ENCODE data around the gene C2CD4A.

Gene C2CD4A

DNA sequence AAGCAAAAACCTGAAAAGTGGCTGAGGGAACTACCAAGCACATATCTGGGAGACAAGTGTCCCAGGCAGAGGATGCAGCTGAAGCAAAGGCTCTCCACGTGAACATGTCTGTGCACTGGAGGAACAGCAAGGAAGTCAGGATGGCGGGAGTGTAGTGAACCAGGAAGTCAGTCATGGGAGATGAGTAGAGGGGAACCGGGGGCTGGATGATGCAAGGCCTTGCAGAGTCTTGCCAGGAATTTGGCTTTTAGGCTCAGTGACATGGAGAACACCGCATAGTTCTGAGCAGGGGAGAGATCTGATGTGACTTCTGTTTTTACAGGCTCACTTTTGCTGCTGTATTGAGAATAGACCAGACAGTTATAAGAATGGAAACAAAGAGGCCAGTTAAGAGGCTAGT lies 19.0 kb downstream of the C2CD4A start:
- WGBS (ENCODE audit: insufficient coverage) = 75% methylated on average over 4 of the region's 4 CpGs
- Histone ChIP-seq H3K9me3 (ENCODE audit: control extremely low read depth in 1 of 5, control insufficient read depth in 4 of 5, insufficient read depth in 2 of 5, low read depth in 1 of 5, low read length in 4 of 5) (peaks cover 0 to 9% (median 3%) of the 10 kb centered on the region in 5 experiments), H3K36me3 (ENCODE audit: control insufficient read depth in 4 of 4, insufficient read depth in 4 of 4, low read length in 3 of 4) (no peaks in the 10 kb centered on the region), H3K4me3 (ENCODE audit: control insufficient read depth in 1 of 7, extremely low read depth in 1 of 7, insufficient read depth in 4 of 7, low read depth in 2 of 7, low read length in 6 of 7) (no peak overlapping the region), H3K4me1 (ENCODE audit: control extremely low read depth in 1 of 4, control insufficient read depth in 4 of 4, insufficient read depth in 4 of 4, low read length in 3 of 4) (no peaks in the 10 kb centered on the region), H3K27me3 (replicated peaks in 2 of 5; ENCODE audit: control insufficient read depth in 4 of 5, insufficient read depth in 5 of 5, low read length in 4 of 5) (no peaks in the 10 kb centered on the region), H3K27ac (ENCODE audit: insufficient read depth in 1 of 2, low read depth in 1 of 2, low read length in 2 of 2, poor library complexity in 1 of 2, severe bottlenecking in 2 of 2) (no peak overlapping the region)
- DNase-seq = no peak
- CTCF ChIA-PET = no interaction called here
- POLR2A ChIA-PET = no interaction called here

DNA sequence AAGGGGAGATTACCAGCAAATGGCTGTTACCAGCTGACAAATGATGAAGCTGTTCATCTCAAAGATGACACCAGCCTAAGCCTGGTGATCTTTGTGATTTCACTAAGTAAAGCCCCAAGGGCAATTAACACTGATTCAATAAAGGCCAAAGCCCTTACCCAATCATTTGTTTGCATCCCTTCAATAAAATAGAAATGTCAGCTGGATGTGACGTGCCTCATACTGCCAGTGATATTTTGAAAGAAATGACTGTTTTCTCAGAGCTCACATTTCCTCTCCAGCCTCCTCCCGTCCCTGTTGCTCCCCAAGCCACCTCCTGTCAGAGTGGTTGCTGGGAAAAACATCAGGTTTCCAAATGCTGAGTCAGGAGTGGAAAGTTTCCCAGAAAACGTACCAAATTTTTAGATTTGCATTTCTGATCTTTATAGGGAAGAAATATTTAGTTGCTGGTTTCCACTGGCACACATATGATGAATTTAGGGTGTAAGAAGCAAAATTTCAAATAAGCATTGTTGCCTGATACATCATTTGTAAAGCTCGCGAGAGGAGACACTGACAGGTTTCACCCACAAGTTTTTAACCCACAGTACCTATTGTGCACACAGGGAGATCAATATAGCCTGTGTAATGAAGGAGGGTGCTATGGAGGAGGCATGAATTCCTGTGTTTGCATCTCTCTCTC lies 21.0 kb downstream of the C2CD4A start:
- CTCF ChIA-PET = interaction anchor here (2.3 kb wide), 1 partner anchor 24 kb away, joined by 5 read pairs; no protein-coding TSS in a partner anchor
- peaks cover 0 to 9% (median 3%) of the 10 kb centered on the region in 5 experiments for H3K9me3 ChIP-seq (ENCODE audit: control extremely low read depth in 1 of 5, control insufficient read depth in 4 of 5, insufficient read depth in 2 of 5, low read depth in 1 of 5, low read length in 4 of 5)
- H3K27ac ChIP-seq (ENCODE audit: insufficient read depth in 1 of 2, low read depth in 1 of 2, low read length in 2 of 2, poor library complexity in 1 of 2, severe bottlenecking in 2 of 2) = no peak overlapping the region
- POLR2A ChIA-PET = interaction anchor here (0.7 kb wide), 1 partner anchor 36 kb away, joined by 3 read pairs; no protein-coding TSS in a partner anchor
- no peaks in the 10 kb centered on the region for H3K36me3 ChIP-seq (ENCODE audit: control insufficient read depth in 4 of 4, insufficient read depth in 4 of 4, low read length in 3 of 4)
- H3K27me3 ChIP-seq (replicated peaks in 2 of 5; ENCODE audit: control insufficient read depth in 4 of 5, insufficient read depth in 5 of 5, low read length in 4 of 5) = no peaks in the 10 kb centered on the region
- H3K4me1 ChIP-seq (ENCODE audit: control extremely low read depth in 1 of 4, control insufficient read depth in 4 of 4, insufficient read depth in 4 of 4, low read length in 3 of 4) = no peaks in the 10 kb centered on the region
- no peak for DNase-seq
- 10% methylated on average over 3 of the region's 5 CpGs for WGBS (ENCODE audit: insufficient coverage)
- H3K4me3 ChIP-seq (ENCODE audit: control insufficient read depth in 1 of 7, extremely low read depth in 1 of 7, insufficient read depth in 4 of 7, low read depth in 2 of 7, low read length in 6 of 7) = no peak overlapping the region

DNA sequence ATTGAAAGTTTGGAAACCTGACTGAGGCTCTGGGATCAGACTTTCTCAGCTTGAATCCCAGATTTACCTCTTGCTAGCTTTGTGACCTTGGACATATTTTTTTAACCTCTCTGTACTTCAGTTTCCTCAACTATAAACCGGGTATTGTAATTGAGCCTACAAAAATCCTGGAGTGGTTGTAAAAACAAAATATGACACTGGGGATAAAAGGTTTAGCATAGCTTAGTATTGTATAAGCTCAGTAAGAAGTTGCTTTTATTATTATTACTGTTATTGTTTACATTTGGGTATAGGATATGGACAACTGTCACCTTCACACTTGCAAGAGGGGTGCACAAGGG lies 21.5 kb downstream of the C2CD4A start:
- no peak for DNase-seq
- no peak overlapping the region for H3K27ac ChIP-seq (ENCODE audit: insufficient read depth in 1 of 2, low read depth in 1 of 2, low read length in 2 of 2, poor library complexity in 1 of 2, severe bottlenecking in 2 of 2)
- POLR2A ChIA-PET = interaction anchor here (0.7 kb wide), 1 partner anchor 37 kb away, joined by 3 read pairs; no protein-coding TSS in a partner anchor
- WGBS (ENCODE audit: insufficient coverage) = no CpG with 5 or more reads among the region's 1 CpG
- no peaks in the 10 kb centered on the region for H3K4me1 ChIP-seq (ENCODE audit: control extremely low read depth in 1 of 4, control insufficient read depth in 4 of 4, insufficient read depth in 4 of 4, low read length in 3 of 4)
- H3K4me3 ChIP-seq (ENCODE audit: control insufficient read depth in 1 of 7, extremely low read depth in 1 of 7, insufficient read depth in 4 of 7, low read depth in 2 of 7, low read length in 6 of 7) = no peak overlapping the region
- H3K9me3 ChIP-seq (ENCODE audit: control extremely low read depth in 1 of 5, control insufficient read depth in 4 of 5, insufficient read depth in 2 of 5, low read depth in 1 of 5, low read length in 4 of 5) = peaks cover 0 to 6% (median 3%) of the 10 kb centered on the region in 5 experiments
- no peaks in the 10 kb centered on the region for H3K36me3 ChIP-seq (ENCODE audit: control insufficient read depth in 4 of 4, insufficient read depth in 4 of 4, low read length in 3 of 4)
- CTCF ChIA-PET = interaction anchor here (1.4 to 2.3 kb wide), 2 partner anchors 11 to 25 kb away, joined by 3 to 5 read pairs; no protein-coding TSS in a partner anchor
- H3K27me3 ChIP-seq (replicated peaks in 2 of 5; ENCODE audit: control insufficient read depth in 4 of 5, insufficient read depth in 5 of 5, low read length in 4 of 5) = no peaks in the 10 kb centered on the region

DNA sequence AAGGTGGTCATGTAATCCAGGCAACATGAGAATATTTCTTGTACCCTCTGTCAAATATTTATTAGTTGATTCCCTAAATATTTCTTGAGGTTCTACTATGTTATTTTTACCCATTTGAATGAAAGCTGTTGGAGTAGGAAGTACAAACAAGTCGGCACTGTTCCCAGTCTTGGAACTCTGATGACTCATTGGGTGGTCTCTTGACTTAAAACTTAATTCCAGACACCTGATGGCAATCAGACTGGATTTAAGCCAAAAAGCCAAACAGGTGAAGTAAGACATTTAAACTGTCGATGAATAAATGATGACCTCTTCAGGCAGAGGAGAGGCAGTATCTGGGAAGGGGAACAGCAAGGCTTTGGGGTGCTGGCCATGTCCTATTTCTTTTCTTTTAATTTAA lies 22.8 kb downstream of the C2CD4A start:
- H3K27me3 ChIP-seq (replicated peaks in 2 of 5; ENCODE audit: control insufficient read depth in 4 of 5, insufficient read depth in 5 of 5, low read length in 4 of 5) = no peaks in the 10 kb centered on the region
- no peak for DNase-seq
- ChIA-PET POLR2A (no interaction called here), CTCF (interaction anchor here (1.4 to 2.3 kb wide), 2 partner anchors 10 to 26 kb away, joined by 3 to 5 read pairs; no protein-coding TSS in a partner anchor)
- no peaks in the 10 kb centered on the region for H3K36me3 ChIP-seq (ENCODE audit: control insufficient read depth in 4 of 4, insufficient read depth in 4 of 4, low read length in 3 of 4)
- H3K27ac ChIP-seq (ENCODE audit: insufficient read depth in 1 of 2, low read depth in 1 of 2, low read length in 2 of 2, poor library complexity in 1 of 2, severe bottlenecking in 2 of 2) = no peak overlapping the region
- no peaks in the 10 kb centered on the region for H3K9me3 ChIP-seq (ENCODE audit: control extremely low read depth in 1 of 5, control insufficient read depth in 4 of 5, insufficient read depth in 2 of 5, low read depth in 1 of 5, low read length in 4 of 5)
- H3K4me3 ChIP-seq (ENCODE audit: control insufficient read depth in 1 of 7, extremely low read depth in 1 of 7, insufficient read depth in 4 of 7, low read depth in 2 of 7, low read length in 6 of 7) = no peak overlapping the region
- no peaks in the 10 kb centered on the region for H3K4me1 ChIP-seq (ENCODE audit: control extremely low read depth in 1 of 4, control insufficient read depth in 4 of 4, insufficient read depth in 4 of 4, low read length in 3 of 4)
- WGBS (ENCODE audit: insufficient coverage) = 100% methylated on average over 1 of the region's 2 CpGs

DNA sequence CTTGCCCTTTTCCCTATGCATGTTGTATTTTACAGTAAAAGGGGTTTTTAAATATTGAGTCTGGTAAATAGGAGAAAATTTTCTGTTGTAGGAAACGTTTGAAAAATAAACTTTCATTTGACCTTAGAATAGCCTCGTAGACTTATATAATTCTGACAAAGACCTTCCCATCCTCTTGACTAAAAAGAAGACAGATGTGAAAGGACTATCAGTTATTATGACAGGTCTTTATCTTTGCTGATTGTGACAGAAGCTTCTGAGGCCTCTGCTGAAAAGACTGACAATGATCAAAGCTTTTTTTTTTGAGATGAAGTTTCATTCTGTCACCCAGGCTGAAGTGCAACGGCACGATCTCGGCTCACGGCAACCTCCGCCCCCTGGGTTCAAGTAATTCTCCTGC lies 24.2 kb downstream of the C2CD4A start:
- Histone ChIP-seq H3K27ac (ENCODE audit: insufficient read depth in 1 of 2, low read depth in 1 of 2, low read length in 2 of 2, poor library complexity in 1 of 2, severe bottlenecking in 2 of 2) (no peak overlapping the region), H3K36me3 (ENCODE audit: control insufficient read depth in 4 of 4, insufficient read depth in 4 of 4, low read length in 3 of 4) (no peaks in the 10 kb centered on the region), H3K9me3 (ENCODE audit: control extremely low read depth in 1 of 5, control insufficient read depth in 4 of 5, insufficient read depth in 2 of 5, low read depth in 1 of 5, low read length in 4 of 5) (no peaks in the 10 kb centered on the region), H3K27me3 (replicated peaks in 2 of 5; ENCODE audit: control insufficient read depth in 4 of 5, insufficient read depth in 5 of 5, low read length in 4 of 5) (no peaks in the 10 kb centered on the region), H3K4me3 (ENCODE audit: control insufficient read depth in 1 of 7, extremely low read depth in 1 of 7, insufficient read depth in 4 of 7, low read depth in 2 of 7, low read length in 6 of 7) (no peak overlapping the region), H3K4me1 (ENCODE audit: control extremely low read depth in 1 of 4, control insufficient read depth in 4 of 4, insufficient read depth in 4 of 4, low read length in 3 of 4) (no peaks in the 10 kb centered on the region)
- ChIA-PET POLR2A (no interaction called here), CTCF (interaction anchor here (1.4 kb wide), 1 partner anchor 12 kb away, joined by 4 read pairs; no protein-coding TSS in a partner anchor)
- WGBS (ENCODE audit: insufficient coverage) = 97% methylated on average over 5 of the region's 7 CpGs
- no peak for DNase-seq

DNA sequence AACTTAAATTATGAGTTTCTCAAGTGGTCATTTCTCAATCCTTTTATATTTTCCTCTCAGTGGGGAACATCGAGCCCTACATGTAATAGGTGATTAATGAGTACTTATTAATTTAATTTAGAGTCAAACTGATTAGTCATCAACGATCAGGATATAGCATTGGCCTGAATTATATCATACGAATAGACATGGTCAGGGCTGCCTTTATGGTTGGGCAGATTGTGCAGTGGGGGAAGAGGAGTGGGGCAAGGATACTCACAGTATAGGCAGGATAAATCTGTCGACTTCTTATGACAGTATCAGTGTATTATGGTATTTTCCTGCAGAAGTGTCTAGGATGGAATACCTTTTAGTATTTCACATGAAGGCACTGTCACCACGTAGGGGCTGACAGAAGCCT lies 27.0 kb downstream of the C2CD4A start:
- H3K4me1 ChIP-seq (ENCODE audit: control extremely low read depth in 1 of 4, control insufficient read depth in 4 of 4, insufficient read depth in 4 of 4, low read length in 3 of 4) = no peaks in the 10 kb centered on the region
- 94% methylated on average over 3 of the region's 5 CpGs for WGBS (ENCODE audit: insufficient coverage)
- no peak for DNase-seq
- H3K4me3 ChIP-seq (ENCODE audit: control insufficient read depth in 1 of 7, extremely low read depth in 1 of 7, insufficient read depth in 4 of 7, low read depth in 2 of 7, low read length in 6 of 7) = no peak overlapping the region
- no peaks in the 10 kb centered on the region for H3K9me3 ChIP-seq (ENCODE audit: control extremely low read depth in 1 of 5, control insufficient read depth in 4 of 5, insufficient read depth in 2 of 5, low read depth in 1 of 5, low read length in 4 of 5)
- POLR2A ChIA-PET = no interaction called here
- no peaks in the 10 kb centered on the region for H3K36me3 ChIP-seq (ENCODE audit: control insufficient read depth in 4 of 4, insufficient read depth in 4 of 4, low read length in 3 of 4)
- H3K27ac ChIP-seq (ENCODE audit: insufficient read depth in 1 of 2, low read depth in 1 of 2, low read length in 2 of 2, poor library complexity in 1 of 2, severe bottlenecking in 2 of 2) = no peak overlapping the region
- peaks cover 0 to 3% (median 0%) of the 10 kb centered on the region in 5 experiments for H3K27me3 ChIP-seq (replicated peaks in 2 of 5; ENCODE audit: control insufficient read depth in 4 of 5, insufficient read depth in 5 of 5, low read length in 4 of 5)
- CTCF ChIA-PET = interaction anchor here (0.9 kb wide), 1 partner anchor 18 kb away, joined by 3 read pairs; no protein-coding TSS in a partner anchor

DNA sequence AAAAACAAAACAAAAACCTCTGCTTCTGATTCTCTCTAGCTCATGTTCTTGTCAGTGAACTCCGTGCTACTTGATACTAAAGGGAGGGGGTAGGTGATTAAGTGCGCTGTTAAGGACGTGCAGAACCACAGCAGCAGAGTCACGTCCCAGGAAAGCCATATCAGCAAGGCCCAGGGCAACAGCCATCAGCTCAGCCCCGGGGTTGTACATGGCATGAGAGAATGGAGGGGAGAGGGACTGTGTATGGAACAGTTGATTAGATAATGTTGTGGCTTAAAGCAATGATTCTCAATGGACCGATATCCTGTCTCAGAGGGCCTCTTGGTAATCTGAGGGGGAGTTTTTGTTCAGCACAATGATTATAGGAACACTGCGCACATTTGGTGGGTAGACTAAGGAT lies 27.6 kb downstream of the C2CD4A start:
- H3K27ac ChIP-seq (ENCODE audit: insufficient read depth in 1 of 2, low read depth in 1 of 2, low read length in 2 of 2, poor library complexity in 1 of 2, severe bottlenecking in 2 of 2) = no peak overlapping the region
- 87% methylated on average over 6 of the region's 7 CpGs for WGBS (ENCODE audit: insufficient coverage)
- ChIA-PET CTCF (no interaction called here), POLR2A (no interaction called here)
- peak; percentile 54 to 86 (median 69) for DNase-seq
- no peaks in the 10 kb centered on the region for H3K9me3 ChIP-seq (ENCODE audit: control extremely low read depth in 1 of 5, control insufficient read depth in 4 of 5, insufficient read depth in 2 of 5, low read depth in 1 of 5, low read length in 4 of 5)
- H3K4me1 ChIP-seq (ENCODE audit: control extremely low read depth in 1 of 4, control insufficient read depth in 4 of 4, insufficient read depth in 4 of 4, low read length in 3 of 4) = no peaks in the 10 kb centered on the region
- H3K4me3 ChIP-seq (ENCODE audit: control insufficient read depth in 1 of 7, extremely low read depth in 1 of 7, insufficient read depth in 4 of 7, low read depth in 2 of 7, low read length in 6 of 7) = no peak overlapping the region
- peaks cover 0 to 3% (median 0%) of the 10 kb centered on the region in 5 experiments for H3K27me3 ChIP-seq (replicated peaks in 2 of 5; ENCODE audit: control insufficient read depth in 4 of 5, insufficient read depth in 5 of 5, low read length in 4 of 5)
- H3K36me3 ChIP-seq (ENCODE audit: control insufficient read depth in 4 of 4, insufficient read depth in 4 of 4, low read length in 3 of 4) = no peaks in the 10 kb centered on the region

Measured in common myeloid progenitor, CD34-positive (primary cell).